GM18502 (cell line): Measurements from ENCODE around the gene DKK3.

ENCODE experiments used
- ATAC-seq: cut with Tn5 transposase; IDR thresholded peaks from one replicate; pipeline ENCODE4 v1.9.1; 2021; ENCODE audit warnings: mild to moderate bottlenecking; ENCODE audit not compliant: unreplicated experiment, poor library complexity

The DKK3 gene

GRCh38 chr11:11971906-11972547 is 36.4 kb downstream of the DKK3 start:
- no peak for ATAC-seq

- no peak for ATAC-seq
These were observed 37.9 kb downstream of the DKK3 start for GRCh38 chr11:11970556-11970955.

GRCh38 chr11:11969380-11970215 is 38.8 kb downstream of the DKK3 start:
- ATAC-seq = no peak

- no peak for ATAC-seq
These were observed 39.7 kb downstream of the DKK3 start for GRCh38 chr11:11968511-11969280.

GRCh38 chr11:11967669-11968510 is 40.5 kb downstream of the DKK3 start:
- no peak for ATAC-seq

- ATAC-seq = peak; percentile 97
These were observed 41.4 kb downstream of the DKK3 start for GRCh38 chr11:11966826-11967668.

GRCh38 chr11:11966354-11966741 is 42.1 kb downstream of the DKK3 start:
- ATAC-seq = no peak

GRCh38 chr11:11965656-11966353 is 42.6 kb downstream of the DKK3 start:
- ATAC-seq = no peak

GRCh38 chr11:11965192-11965591 is 43.2 kb downstream of the DKK3 start:
- no peak for ATAC-seq

- no peak for ATAC-seq
These were observed 43.7 kb downstream of the DKK3 start for GRCh38 chr11:11964774-11965150.

GRCh38 chr11:11963842-11964773 is 44.3 kb downstream of the DKK3 start:
- ATAC-seq = no peak

GRCh38 chr11:11963067-11963466 is 45.4 kb downstream of the DKK3 start:
- no peak for ATAC-seq

GRCh38 chr11:11961399-11962028 is 46.9 kb downstream of the DKK3 start:
- no peak for ATAC-seq

GRCh38 chr11:11960687-11961086 is 47.7 kb downstream of the DKK3 start:
- ATAC-seq = no peak

GRCh38 chr11:11959601-11960000 is 48.8 kb downstream of the DKK3 start:
- no peak for ATAC-seq

GRCh38 chr11:11958403-11959231 is 49.8 kb downstream of the DKK3 start:
- ATAC-seq = no peak
